GM12864 (cell line): ENCODE data around the gene GLUL.

Experiments used
- DNase-seq: peaks from one replicate; pipeline ENCODE4 v3.0.0-alpha.2; 2011; ENCODE audit warnings: low read depth
- H3K4me3 ChIP-seq: 2 replicates; pipeline ENCODE4 v1.5.1; 2011; ENCODE audit warnings: mild to moderate bottlenecking, low read depth, low read length, control low read depth
- TF ChIP-seq, protein P1 (sequence below): IDR thresholded peaks from 2 replicates; pipeline ENCODE4 v1.5.1; 2011; ENCODE audit warnings: low read depth, mild to moderate bottlenecking, moderate library complexity, low read length, control low read depth, inconsistent platforms; ENCODE audit errors: missing control alignments

GLUL gene

DNA sequence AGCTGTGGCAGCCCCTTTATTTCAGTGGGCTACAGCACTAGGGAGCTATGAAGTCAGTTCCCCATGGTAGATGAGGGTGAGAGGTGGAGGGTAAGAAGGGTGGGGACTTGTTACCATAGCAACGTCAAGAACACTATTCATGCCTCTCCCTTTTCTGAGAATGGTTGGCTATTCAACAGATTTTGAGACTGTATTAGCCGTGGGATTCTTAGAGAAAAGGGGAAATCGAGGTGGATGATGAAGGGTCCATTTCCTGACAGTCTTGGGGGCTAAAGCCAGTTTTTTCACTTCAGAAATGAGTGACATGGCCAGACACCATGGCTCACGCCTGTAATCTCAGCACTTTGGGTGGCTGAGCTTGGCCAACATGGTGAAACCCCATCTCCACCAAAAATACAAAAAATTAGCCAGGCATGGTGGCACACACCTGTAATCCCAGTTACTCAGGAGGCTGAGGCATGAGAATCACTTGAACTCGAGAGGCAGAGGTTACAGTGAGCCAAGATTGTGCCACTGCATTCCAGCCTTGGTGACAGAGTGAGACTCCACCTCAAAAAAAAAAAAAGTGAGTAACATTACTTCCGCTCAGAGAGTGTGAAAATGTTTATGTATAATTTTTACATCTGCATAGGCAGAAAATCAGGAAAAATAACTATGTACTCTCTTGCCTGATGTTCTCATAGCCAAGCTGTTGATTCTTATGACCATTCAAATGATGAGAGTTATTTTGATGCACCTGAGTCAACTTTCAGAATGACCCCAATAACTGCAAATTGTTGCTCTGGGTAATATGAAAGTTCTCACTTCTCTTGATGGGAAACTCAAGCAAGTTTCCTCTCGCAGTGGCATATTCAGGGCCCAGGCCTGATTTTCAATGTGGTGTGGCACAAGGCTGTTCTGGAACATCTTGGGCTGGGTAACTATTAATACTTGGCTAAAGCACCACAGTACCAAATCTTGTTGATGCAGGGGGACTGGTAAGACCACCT is 35.1 kb upstream of the GLUL start:
- no peak overlapping the region for H3K4me3 ChIP-seq
- TF ChIP-seq, protein P1, sequence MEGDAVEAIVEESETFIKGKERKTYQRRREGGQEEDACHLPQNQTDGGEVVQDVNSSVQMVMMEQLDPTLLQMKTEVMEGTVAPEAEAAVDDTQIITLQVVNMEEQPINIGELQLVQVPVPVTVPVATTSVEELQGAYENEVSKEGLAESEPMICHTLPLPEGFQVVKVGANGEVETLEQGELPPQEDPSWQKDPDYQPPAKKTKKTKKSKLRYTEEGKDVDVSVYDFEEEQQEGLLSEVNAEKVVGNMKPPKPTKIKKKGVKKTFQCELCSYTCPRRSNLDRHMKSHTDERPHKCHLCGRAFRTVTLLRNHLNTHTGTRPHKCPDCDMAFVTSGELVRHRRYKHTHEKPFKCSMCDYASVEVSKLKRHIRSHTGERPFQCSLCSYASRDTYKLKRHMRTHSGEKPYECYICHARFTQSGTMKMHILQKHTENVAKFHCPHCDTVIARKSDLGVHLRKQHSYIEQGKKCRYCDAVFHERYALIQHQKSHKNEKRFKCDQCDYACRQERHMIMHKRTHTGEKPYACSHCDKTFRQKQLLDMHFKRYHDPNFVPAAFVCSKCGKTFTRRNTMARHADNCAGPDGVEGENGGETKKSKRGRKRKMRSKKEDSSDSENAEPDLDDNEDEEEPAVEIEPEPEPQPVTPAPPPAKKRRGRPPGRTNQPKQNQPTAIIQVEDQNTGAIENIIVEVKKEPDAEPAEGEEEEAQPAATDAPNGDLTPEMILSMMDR = no peak
- peak; percentile 80 for DNase-seq

DNA sequence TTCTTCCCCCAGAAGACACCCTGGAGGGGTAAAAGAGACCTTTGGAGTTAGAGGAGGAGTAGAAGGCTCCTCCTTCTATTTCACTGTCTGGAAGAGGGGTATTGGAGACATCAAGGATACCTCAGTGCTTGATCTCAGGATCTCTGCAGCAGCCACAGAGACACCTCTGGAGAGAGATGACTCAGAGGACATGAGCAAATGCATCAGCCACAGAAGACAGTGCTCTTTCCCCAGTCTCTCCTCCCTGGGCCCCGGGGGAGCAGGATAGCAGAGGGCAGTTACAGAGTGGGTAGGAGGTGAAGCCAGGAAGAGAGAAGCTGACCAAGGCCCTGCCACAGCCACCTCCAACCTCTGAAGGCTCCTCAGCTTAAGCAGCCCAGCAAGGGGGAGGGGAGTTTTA is 24.2 kb upstream of the GLUL start:
- TF ChIP-seq, protein P1 = no peak
- H3K4me3 ChIP-seq = no peak overlapping the region
- DNase-seq = no peak

DNA sequence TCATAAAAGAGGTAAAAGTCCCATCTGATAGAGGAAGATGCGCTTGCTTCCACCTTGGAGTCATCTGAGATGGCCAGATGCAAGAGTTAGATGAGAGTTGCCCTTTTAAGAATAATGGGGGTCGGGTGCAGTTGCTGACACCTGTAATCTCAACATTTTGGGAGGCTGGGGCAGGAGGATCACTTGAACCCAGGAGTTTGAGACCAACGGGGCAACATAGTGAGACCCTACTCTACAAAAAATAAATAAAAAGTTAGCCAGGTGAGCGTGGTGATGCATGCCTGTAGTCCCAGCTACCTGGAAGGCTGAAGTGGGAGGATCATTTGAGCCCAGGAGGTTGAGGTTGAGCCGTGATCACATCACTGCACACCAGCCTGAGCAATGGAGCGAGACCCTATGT is 22.4 kb upstream of the GLUL start:
- DNase-seq = no peak
- TF ChIP-seq, protein P1 = no peak
- no peak overlapping the region for H3K4me3 ChIP-seq

DNA sequence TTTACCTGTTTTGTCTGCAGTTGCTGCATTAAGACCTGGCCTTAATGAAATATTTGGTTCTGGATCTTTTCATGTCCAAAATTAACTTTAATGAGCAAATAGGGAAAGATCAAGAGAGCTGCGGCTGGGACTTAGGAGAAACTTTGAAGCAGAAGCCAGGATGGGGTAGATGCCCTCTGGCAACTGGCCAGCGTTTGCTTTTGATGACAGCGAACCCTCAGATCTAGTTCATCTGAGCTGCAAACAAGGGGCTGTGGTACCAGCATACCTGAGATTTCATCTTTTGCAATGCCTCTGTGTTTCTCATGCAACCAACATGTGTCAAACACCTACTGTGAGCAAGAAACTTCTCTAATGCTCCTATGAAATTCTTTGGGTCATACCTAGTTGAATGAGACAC is 21.9 kb upstream of the GLUL start:
- TF ChIP-seq, protein P1 = no peak
- no peak overlapping the region for H3K4me3 ChIP-seq
- no peak for DNase-seq

DNA sequence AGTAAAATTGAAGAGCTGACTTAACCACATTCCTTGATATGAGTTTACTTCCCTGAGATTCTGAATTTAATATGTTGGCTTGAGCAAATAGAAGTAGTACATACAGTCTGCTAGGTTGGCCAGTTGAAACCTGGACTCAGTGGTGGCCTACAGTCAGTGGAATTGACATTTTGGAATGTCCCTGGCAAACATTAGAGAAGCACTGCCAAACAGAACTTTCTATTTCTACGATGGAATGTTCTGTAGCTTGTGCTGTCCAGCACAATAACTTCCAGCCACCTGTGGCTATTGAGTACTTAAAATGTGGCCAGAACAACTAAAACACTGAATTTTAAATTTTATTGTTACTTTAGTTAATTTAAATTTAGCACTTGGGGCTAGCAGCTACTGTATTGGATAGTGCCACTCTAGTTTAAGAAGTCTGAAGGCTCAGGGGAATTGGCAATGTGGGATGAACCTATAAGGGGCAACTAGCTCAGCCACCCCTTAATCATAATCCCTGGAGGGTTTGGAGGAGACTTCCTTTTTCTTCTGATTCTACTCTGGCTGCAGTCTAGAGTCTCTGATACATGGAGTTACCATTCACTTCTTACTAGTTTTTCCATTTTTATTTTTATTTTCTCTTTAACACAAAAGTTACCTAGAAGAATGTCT is 19.2 kb upstream of the GLUL start:
- no peak overlapping the region for H3K4me3 ChIP-seq
- no peak for DNase-seq
- TF ChIP-seq, protein P1 = no peak

DNA sequence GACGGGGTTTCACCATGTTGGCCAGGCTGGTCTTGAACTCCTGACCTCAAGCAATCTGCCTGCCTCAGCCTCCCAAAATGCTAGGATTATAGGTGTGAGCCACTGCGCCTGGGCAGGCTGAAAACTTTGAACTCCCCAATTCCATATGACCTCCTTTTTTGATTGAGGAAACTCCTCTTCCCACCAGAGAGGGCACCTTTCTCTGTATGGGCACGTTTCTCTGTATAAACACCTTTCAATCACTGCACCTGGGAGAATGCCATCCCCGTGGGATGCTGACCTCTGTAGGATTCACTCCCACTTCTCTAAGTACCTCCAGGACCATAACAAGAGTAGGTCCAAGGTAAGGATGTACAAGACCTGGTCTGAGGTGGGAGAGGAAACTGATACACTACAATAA is 18.5 kb upstream of the GLUL start:
- TF ChIP-seq, protein P1 = no peak
- no peak for DNase-seq
- no peak overlapping the region for H3K4me3 ChIP-seq
